ENCODE data around the gene ZBTB26.
"Not testable (repeated sequence)": the region's sequence is repeated elsewhere in the genome, so short reads cannot be mapped to it uniquely, and the experiment has no call there.

The ZBTB26 gene

GRCh38 chr9:122922713-122923112 is 8.6 kb downstream of the ZBTB26 start:
- DNase-seq, result no peak

- DNase-seq, result no peak
Measured at GRCh38 chr9:122918310-122918709, 13.0 kb downstream of the ZBTB26 start.

- DNase-seq, result peak; percentile 78
Measured at GRCh38 chr9:122912964-122913673, 18.2 kb downstream of the ZBTB26 start, which contains the start of gene ZBTB6. ZBTB6 (minus strand) TSS chr9:122913323; CDS start chr9:122912072, 1,251 bp downstream.

- DNase-seq, result no peak
Measured at GRCh38 chr9:122912671-122912963, 18.7 kb downstream of the ZBTB26 start.

- DNase-seq, result not testable (repeated sequence)
Measured at GRCh38 chr9:122906122-122906521, 25.2 kb downstream of the ZBTB26 start.

GRCh38 chr9:122904823-122905710 is 26.2 kb downstream of the ZBTB26 start, which contains the start of gene RC3H2:
RC3H2 (minus strand) TSS chr9:122905359; CDS start chr9:122897509, 7,850 bp downstream.
- peak; percentile 97 for DNase-seq

GRCh38 chr9:122904466-122904822 is 26.9 kb downstream of the ZBTB26 start:
- DNase-seq, result peak; percentile 45

GRCh38 chr9:122900791-122901190 is 30.5 kb downstream of the ZBTB26 start:
- DNase-seq, result no peak

- no peak for DNase-seq
Measured at GRCh38 chr9:122897969-122898368, 33.3 kb downstream of the ZBTB26 start.

- DNase-seq, result no peak
Measured at GRCh38 chr9:122888480-122888879, 42.8 kb downstream of the ZBTB26 start.

- no peak for DNase-seq
Measured at GRCh38 chr9:122883125-122883524, 48.2 kb downstream of the ZBTB26 start.

GRCh38 chr9:122879443-122879842 is 51.9 kb downstream of the ZBTB26 start:
- DNase-seq, result no peak

- no peak for DNase-seq
Measured at GRCh38 chr9:122875523-122875922, 55.8 kb downstream of the ZBTB26 start.

GRCh38 chr9:122867276-122867675 is 64.0 kb downstream of the ZBTB26 start:
- not testable (repeated sequence) for DNase-seq

GRCh38 chr9:122866079-122866478 is 65.2 kb downstream of the ZBTB26 start:
- no peak for DNase-seq

All from stimulated activated CD4-positive, alpha-beta T cell treated with anti-CD3 and anti-CD28 coated beads, Interleukin-15, amount 100 ng/mL, for 24 hours (primary cell).